Measurements from ENCODE around the gene PRKCE. TPM values are rescaled to one million over a fixed set of nuclear protein-coding genes. Genes with fewer than 3 reads are reported as not detected.

The PRKCE gene
- total and polyA plus RNA-seq, 2 experiments from 2014 or later = 13.2 to 19.2 TPM

DNA sequence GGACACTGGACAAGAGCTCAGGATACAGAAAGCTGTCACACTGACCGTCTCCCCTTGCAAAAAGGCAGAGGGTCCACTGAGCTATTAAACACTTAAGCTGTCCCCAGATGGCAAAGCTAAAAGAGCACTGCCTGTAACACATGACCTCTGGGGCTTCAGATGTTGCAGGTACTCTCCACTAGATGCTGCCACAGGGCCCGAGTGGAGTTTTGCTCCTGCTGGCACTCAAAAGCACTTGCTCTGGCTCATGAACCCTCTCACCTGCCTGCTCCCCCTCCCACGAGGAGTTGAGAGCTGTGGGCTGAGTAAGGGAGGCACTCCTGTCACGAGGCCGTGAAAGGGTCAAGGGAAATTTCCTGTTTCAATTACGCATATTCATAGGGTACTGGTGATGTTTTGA, 227.9 kb downstream of the PRKCE start:
- no peak for DNase-seq (ENCODE audit: low read depth in 1 of 2, low spot score in 1 of 2)
- Histone ChIP-seq H3K27ac (no peak overlapping the region), H3K27me3 (no peaks in the 10 kb centered on the region), H3K9me3 (ENCODE audit: low read depth) (no peaks in the 10 kb centered on the region), H3K36me3 (no peaks in the 10 kb centered on the region), H3K4me1 (ENCODE audit: low read depth) (peaks cover 30% of the 10 kb centered on the region), H3K4me3 (no peak overlapping the region)
- TF ChIP-seq, protein P1, sequence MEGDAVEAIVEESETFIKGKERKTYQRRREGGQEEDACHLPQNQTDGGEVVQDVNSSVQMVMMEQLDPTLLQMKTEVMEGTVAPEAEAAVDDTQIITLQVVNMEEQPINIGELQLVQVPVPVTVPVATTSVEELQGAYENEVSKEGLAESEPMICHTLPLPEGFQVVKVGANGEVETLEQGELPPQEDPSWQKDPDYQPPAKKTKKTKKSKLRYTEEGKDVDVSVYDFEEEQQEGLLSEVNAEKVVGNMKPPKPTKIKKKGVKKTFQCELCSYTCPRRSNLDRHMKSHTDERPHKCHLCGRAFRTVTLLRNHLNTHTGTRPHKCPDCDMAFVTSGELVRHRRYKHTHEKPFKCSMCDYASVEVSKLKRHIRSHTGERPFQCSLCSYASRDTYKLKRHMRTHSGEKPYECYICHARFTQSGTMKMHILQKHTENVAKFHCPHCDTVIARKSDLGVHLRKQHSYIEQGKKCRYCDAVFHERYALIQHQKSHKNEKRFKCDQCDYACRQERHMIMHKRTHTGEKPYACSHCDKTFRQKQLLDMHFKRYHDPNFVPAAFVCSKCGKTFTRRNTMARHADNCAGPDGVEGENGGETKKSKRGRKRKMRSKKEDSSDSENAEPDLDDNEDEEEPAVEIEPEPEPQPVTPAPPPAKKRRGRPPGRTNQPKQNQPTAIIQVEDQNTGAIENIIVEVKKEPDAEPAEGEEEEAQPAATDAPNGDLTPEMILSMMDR (IDR thresholded peaks at IDR 0.05; ENCODE audit: low read depth, low read length) = no peak

- no peak overlapping the region for H3K4me3 ChIP-seq
- TF ChIP-seq, protein P1 (IDR thresholded peaks at IDR 0.05; ENCODE audit: low read depth, low read length) = no peak
- no peaks in the 10 kb centered on the region for H3K9me3 ChIP-seq (ENCODE audit: low read depth)
- no peaks in the 10 kb centered on the region for H3K36me3 ChIP-seq
- no peaks in the 10 kb centered on the region for H3K27me3 ChIP-seq
- H3K27ac ChIP-seq = no peak overlapping the region
- peaks cover 35% of the 10 kb centered on the region for H3K4me1 ChIP-seq (ENCODE audit: low read depth)
- DNase-seq (ENCODE audit: low read depth in 1 of 2, low spot score in 1 of 2) = no peak
These were observed 228.5 kb downstream of the PRKCE start for GRCh38 chr2:45879936-45880335.

DNA sequence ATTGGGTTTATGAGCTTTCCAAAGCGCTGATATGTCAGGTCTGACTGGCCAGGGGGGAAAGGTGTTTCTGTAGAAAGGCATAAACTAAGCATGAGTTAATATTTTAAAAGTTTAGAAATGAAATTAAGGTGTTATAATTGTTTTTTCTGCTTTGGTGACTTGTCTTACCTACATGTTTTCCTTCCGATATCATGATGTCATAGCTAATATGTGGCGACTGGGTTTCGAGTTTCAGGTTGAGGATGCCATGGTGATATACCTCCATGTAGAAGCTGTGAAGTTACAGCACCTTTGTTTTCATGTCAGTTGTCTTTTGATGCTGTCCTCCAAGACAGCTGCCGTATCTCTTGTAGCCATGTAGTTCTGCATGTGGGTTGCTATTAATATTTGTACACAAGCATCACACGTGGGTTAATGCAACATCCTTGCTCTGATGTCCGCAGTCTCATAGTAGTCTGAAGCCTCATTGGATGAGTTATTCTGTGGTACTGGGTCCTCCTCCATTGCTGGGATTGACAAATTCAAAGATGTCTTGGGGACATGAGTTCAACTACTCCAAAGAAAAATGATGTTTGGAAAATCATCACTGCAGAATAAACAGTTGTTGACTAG, 230.6 kb downstream of the PRKCE start:
- H3K27ac ChIP-seq = peak overlapping the region; percentile 77
- H3K4me3 ChIP-seq = no peak overlapping the region
- no peak for DNase-seq (ENCODE audit: low read depth in 1 of 2, low spot score in 1 of 2)
- H3K27me3 ChIP-seq = no peaks in the 10 kb centered on the region
- no peaks in the 10 kb centered on the region for H3K36me3 ChIP-seq
- no peaks in the 10 kb centered on the region for H3K9me3 ChIP-seq (ENCODE audit: low read depth)
- TF ChIP-seq, protein P1 (IDR thresholded peaks at IDR 0.05; ENCODE audit: low read depth, low read length) = no peak
- H3K4me1 ChIP-seq (ENCODE audit: low read depth) = peaks cover 56% of the 10 kb centered on the region

DNA sequence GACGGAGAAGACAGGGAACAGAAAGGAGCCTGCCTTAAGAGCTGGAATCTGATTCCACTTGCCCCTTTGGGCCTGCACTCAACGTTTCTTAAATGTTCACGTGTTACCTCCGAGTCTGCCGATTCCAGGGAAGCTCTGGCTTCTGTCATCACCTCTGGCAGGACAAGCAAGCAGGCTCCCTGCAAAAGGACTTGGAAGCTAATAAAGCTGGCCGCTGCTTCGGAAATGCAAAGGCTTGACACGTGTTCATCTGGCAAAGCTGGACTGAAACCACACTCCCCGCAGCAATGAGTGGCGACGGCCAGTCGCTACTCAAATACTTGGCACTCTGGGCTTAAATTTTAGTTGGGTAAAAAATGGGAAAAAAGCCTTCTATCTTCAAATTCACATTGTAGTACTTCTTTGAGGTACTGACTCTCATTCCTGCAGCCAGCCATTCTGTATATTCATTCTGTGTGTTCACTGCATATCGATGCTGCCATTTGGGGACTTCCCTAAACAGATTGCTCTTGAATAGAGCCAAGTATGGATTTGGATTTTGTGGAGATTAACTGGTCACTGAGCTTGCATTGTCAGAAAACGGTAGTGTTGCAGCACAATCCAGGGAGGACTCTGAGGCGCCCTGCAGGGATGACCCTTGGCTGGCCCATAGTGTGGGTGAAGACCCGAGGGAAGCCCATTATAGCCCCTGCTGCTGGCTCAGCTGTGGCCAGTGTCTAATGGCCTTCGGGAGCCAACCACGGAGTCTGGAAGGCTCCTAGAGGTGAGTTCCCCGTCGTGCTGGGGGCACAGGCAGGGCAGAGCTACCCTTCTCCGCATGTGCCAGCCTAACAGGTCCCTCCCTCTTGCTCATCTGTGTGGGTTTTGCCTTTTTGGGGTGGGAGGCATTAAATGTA, 231.5 kb downstream of the PRKCE start:
- TF ChIP-seq, protein P1 (IDR thresholded peaks at IDR 0.05; ENCODE audit: low read depth, low read length) = no peak
- H3K27me3 ChIP-seq = no peaks in the 10 kb centered on the region
- H3K36me3 ChIP-seq = no peaks in the 10 kb centered on the region
- peak overlapping the region; percentile 77 for H3K27ac ChIP-seq
- no peaks in the 10 kb centered on the region for H3K9me3 ChIP-seq (ENCODE audit: low read depth)
- DNase-seq (ENCODE audit: low read depth in 1 of 2, low spot score in 1 of 2) = peak; percentile 76 to 90
- no peak overlapping the region for H3K4me3 ChIP-seq
- peaks cover 58% of the 10 kb centered on the region for H3K4me1 ChIP-seq (ENCODE audit: low read depth)

DNA sequence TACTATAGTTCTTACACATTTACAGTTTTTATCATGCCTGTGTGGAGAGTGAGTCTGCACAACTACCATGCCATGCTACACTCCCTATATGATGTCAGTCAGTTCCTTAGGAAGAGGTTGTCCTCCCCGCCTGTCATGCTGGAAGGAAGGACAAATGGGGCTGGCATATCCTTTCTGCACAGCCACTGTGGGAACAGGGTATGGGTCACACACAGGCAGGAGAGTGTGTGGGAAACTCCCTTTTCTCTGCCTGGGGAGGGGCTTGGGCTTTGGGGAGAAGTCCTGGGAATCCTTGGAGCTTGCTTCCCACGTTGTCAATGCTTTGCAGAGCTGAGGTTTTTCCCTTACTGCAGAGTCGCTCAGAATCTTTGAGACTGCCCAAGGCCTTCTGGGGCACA, 232.1 kb downstream of the PRKCE start:
- Histone ChIP-seq H3K27ac (peak overlapping the region; percentile 77), H3K27me3 (no peaks in the 10 kb centered on the region), H3K4me3 (no peak overlapping the region), H3K4me1 (ENCODE audit: low read depth) (peaks cover 65% of the 10 kb centered on the region), H3K9me3 (ENCODE audit: low read depth) (no peaks in the 10 kb centered on the region), H3K36me3 (no peaks in the 10 kb centered on the region)
- no peak for DNase-seq (ENCODE audit: low read depth in 1 of 2, low spot score in 1 of 2)
- TF ChIP-seq, protein P1 (IDR thresholded peaks at IDR 0.05; ENCODE audit: low read depth, low read length) = no peak
